Right renal cortex interstitium (tissue), 3 donors: Measurements from ENCODE around the gene CLEC20A. TPM values are rescaled to one million over a fixed set of nuclear protein-coding genes. Genes with fewer than 3 reads are reported as not detected.
"Not testable (repeated sequence)": the region's sequence is repeated elsewhere in the genome, so short reads cannot be mapped to it uniquely, and the experiment has no call there.

Source experiments
- DNase-seq, 3 donors: peaks; one replicate each; pipeline ENCODE4 v3.0.0-alpha.2; 2013; ENCODE audit warnings: low read depth in 3 of 3, low spot score in 2 of 3
- polyA plus RNA-seq, 3 donors: library from polyadenylated mRNA; unstranded; fragments of 120-200 nt; gene quantifications; one replicate each; pipeline ENCODE4 v1.2.1, GENCODE V29; 2013; ENCODE audit not compliant: insufficient read length in 3 of 3

CLEC20A gene
- polyA plus RNA-seq, 3 donors = 0.13 to 0.37 (median 0.29) TPM

DNA sequence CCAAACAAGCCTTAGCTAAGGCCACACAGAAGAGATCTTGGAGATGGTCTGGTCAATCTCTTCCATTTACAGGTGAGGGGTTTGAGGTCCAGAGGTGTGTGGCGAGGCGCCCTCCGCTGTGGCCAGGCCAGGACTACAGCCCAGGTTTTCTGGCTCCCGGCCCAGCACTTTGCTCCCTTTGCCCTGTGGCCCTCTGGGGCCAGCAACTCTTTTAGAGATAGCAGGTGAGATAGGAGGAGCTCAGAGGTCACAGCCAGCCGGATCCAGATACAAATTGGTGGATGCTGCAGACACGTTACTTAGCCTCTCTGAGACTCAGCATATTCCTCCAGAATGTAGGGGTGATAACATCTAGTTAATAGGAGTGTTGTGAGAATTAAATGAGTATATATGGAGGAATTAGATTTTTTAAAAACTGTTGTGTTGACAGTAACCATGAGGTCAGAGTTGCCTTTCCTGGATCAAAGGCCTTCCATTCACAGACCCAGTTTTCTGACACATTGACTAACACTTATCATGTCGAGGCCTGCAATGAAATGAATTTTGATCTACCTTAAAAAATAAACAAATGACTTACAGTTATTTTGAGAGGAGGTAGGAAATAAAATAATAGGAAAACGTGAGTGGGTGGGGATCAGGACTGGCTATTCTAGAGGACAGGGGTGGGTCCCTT is 32.7 kb upstream of the CLEC20A start:
- no peak for DNase-seq

DNA sequence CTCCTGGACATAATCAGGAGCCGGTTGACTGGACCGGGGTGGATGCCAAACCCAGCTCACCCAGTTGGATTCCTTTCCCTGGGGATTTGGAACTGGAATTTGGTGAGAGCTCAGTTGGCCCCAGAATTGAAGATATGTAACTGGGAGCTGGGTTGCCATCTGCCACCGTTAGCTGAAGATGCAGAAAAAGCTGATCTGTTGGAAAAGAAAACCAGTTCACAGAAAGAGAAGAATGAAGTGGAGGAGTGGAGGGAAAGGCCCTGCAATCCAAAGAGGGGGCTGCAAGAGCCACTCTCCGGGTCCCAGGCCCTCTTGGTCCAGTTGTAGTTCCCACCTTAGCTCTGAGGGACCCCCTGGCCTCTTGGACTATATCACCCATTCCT is 32.2 kb upstream of the CLEC20A start:
- DNase-seq = no peak

DNA sequence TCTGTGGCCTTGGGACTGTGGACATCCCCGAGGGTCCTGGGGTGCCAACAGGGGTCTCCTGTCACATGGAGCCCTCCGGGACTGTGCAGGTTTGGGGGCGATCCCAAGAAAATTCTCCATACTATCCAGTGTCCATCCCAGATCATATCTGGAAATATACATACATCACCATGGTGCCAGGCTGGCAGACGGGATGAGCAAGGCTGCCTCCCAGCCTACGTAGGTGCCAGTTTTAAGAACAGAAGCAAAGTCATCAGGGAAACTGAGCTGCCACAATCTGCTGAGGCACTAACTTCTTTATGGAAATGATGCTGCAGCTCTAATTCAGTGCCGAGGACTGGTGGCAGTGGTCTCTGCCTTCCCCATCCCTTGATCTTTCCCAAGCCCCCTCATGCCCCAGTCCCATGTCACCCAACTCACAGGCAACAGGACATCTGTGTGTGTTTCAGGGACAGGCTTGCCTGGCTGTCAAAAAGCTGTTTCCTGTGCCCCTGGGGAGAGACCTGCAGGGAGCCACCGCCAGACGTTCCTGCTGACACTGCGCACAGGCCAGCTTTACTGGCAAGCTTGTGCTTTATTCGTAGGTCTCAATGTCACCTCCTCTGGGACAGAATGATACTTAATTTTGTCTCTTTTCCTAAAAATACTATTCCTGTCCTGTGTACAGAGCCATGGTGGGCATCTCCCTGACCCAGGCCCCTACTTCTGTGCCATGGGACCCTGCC is 31.6 kb upstream of the CLEC20A start:
- no peak for DNase-seq

DNA sequence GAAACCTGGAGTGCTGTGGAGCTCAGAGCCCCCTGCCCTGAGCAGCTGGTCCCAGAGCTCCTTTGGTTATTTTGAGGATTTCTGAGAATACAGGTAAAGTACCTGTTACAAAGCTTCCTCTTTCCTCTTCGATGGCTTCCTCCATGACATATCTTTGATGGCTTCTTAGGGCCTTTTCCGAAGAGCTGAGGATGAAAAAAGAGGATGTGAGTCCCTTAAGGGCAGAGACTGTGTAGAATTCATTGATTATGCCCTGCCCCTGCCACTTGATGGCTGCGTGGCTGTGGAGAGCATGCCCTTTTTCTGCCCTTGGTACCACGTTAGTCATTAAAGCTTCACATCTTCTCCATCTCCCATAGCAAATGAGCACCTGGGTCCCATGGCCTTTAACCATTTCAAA is 30.4 kb upstream of the CLEC20A start:
- no peak for DNase-seq

DNA sequence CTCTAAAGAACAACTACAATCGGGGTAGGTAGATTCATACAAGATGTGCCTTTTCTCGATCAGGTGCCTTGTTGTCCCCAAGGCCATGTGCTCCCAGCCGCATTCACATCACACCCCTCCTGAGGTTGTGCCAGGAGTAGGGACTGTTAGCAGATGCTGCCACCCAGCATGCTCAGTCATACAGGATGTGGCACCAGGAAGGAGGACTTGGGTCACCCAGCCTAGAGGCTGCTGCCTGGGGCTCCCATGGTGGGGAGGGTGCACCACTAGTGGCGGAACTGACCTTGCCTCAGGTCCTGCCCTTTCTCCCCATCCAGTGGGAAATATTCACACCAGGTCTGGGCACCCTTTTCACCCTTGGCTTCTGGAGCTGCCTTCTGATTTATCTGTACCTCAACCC is 24.5 kb upstream of the CLEC20A start:
- DNase-seq = no peak

DNA sequence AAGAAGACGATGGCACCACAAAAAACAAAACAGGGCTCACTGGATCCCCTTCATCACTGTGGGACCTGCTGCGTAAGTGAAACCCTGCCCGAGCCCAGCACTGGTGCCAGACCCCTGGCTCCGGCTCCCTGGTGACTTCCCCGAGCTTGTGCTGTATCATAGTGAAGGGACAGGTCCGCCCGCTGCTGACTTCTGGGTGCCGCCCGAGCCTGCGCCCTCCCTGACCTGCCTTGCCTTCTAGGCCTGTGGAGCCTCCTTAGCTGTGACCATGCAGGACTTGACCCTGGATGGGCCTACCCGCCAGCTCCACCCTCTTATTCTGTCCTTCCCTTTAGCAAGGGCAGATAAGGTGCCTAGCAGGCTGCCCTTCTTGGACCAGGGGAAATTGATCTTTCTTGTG is 24.0 kb upstream of the CLEC20A start:
- DNase-seq = no peak

DNA sequence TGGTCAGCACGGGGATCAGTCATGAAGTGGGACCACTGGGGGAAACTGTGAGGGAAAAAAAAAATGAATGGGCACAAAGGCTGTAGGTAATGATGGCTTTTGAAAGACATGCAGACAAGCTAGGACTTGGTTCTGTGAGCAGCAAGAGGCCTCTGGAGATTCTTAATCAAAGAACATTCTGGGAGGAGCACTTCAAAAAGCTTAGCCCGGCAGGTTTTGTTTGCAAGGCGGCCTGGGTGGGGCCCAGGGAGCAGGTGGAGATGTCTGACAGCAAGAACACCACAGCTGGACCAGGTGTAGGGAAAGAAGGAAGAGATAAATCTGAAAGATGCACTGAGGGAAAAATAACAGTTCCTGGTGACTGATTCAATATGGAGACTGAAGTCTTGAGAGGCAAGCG is 22.1 kb upstream of the CLEC20A start:
- no peak for DNase-seq

DNA sequence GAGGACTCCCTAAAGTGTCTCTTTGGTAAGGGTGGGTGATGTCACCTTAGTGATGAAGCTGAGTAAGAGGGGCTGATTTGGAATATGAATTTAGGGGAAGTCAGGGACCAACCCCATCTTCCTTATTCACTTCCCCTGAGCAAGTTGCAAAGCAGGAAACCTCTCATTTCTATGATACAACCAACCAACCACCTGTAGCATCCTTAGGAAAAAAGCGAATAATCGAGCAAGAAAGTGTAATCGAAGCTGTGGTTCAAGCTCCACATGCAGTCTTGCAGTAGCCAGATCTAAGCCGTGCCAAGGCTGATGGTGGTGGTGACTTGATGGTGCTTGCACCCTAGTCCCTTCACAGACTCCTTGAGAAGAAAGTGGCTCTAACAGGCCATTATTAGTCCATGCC is 19.3 kb upstream of the CLEC20A start:
- DNase-seq = no peak

DNA sequence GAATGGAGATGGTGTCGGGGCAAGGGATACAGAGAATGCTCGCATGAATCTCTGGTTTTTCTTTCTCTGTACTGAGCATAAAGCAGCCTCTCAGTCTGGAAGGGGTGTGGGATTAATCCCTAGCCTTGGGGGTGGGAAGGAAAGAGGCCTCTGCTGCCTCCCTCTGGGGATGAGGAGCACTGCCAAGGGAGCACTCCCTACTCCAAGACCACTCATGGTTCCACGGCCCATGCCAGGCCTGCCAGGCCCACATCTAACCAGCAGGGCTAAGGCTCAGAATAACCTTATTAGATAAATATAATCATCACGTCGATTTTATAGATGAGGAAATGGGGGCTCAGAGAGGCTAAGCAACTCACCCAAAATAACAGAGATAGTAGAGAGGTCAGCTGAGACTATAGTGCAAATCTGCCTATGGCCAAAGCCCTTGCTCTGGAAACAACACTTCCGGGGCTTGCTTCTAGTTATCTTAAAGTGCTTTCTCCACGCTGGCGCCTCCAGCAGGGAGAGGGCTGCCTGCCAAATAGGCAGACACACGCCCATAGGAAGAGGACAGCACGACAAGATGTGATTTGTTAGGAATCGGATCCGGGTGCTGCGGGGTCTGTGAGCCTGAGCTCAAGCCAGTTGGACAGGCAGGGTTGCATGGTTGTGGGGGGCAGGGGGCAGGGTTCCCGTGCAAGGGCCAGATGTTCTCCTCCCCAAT is 16.7 kb upstream of the CLEC20A start:
- no peak for DNase-seq

DNA sequence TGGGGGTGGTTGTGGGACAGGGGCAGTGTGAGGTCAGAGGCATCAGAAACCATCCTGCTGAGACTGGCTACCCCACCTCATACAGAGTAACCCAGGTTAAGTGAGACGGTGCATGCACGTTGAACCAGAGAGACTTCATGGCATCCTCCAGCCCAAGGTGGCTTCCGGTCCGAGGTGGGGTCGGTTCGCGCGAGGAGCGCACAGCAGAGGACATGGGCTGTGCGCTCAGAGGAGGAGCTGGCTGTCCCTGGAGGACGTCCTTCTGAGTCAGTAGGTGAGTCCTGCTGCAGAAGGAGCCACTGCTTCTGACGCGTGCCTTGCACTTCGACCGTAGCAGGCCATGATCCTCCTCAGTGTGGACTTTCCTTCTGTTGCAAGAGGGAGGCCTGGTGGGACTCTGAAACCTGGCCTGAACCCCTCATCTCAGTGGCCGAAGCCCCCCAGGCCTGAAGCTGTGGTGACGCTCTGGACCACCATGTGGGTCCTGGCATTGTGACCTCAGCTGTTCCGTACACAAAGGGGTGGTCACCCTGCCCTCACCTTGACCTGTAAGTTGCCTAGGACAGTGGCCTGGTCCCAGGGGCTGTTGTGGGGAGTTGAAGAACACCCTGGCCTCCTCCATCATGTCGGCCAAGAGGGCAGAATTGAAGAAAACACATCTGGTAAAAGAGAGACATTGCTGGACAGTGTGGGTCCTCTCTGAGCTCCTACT is 16.0 kb upstream of the CLEC20A start, which contains the start of gene TEX35:
TEX35 (plus strand) TSS at position 544 of the 712 bp plus-strand sequence; CDS start at position 624, 80 bp downstream.
- no peak for DNase-seq

DNA sequence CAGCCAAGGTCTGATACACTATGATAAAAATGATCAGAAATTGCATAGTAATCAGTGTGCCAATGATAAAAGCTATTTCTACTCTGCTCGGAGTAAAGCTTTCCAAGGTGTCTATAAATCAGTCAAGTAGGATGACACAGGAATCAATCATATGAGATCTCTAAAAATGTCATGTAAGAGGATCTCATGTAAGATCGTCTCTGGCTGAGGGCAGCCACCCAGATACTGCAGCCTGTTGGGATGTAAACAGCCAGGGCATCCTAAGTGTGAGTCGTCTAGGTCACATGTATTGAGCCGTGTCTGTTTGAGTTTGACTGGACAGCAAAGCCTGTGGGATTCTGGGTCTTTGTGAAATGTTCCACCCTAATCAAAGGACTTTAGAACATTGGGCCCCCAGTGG is 13.4 kb upstream of the CLEC20A start:
- no peak for DNase-seq

DNA sequence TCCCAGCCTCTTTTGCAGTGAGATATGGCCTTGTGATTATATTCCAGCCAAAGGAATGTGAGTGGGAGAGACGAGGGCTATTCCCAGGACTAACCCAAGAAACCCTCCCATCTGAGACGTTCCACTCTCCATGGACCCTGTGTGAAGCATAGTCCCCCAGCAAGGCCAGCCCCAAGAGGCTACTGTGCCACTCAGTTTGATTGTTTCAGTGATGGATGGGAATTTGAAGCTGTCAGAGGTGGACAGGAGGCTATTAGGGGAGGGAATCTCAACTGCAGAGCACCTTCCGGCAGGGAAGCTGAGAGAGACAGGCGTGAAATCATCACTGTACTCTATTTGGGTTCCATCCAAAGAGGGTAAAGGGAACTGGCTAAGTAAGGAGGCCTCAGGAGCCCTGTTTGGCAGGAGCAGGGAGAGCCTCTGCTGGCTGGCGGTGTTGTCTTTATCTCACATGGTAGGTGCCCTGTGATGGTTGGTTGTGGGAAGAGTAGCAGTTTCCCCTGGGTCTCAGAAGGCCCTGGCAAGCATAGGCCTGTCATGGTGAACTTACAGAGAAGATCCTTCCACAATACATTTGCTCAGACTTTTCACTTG is 12.7 kb upstream of the CLEC20A start:
- no peak for DNase-seq

DNA sequence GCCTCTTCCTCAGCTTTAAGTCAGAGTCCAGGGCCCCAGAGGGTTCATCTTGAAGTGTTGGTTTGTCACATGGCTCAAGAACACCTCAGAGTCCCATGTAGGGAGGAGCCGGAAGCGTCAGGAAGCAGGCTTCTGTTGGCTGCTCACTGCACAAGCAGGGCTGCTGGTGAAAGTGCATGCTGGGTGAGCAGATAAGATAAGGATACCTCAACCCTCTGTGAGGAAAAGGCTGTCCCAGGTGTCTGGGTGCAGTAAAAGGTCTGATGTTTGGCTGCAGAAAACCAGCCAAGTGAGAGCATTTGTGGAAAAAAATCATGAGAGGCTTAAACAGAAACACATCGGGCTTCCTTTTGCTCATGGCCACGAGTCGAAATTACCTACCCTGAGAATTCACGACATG is 9.9 kb upstream of the CLEC20A start:
- no peak for DNase-seq

DNA sequence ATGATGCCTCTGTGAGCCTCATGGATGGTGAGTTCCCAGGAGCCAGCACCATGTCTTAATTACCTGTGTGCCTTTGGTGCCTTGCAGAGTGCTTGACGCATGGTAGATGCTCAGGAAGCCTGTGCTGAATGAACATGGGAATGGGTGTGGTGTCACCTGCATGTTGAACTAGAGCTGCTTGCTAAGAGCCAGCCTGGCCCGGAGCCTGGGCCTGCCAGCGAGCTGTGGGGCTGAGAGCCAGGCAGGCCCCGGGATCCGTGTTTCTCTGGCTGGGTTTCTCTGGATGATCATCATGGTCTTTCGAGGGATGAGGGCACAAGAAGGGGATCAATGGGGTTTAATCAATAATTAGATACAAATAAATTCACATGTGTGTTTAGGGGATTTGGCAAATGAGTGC is 9.4 kb upstream of the CLEC20A start:
- DNase-seq = no peak

DNA sequence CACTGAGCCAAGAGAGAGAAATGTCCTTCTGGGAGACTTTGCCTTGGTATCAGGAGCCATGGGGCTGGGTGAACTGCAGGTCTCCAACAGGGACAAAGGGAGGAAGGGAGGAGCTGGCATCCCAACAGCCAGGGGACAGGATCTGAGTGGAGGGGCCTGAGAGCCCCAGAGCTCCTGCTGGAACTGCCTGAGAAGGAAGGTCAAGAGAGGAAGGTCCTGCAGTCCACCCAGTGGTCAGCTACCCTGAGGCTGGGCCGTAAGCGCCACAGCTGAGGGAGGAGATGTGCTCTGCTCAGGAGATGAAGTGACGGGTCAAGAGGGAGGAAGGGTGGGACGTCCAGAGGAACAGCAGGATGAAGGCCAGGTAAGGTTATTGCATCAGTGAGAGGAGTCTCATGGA is 7.5 kb upstream of the CLEC20A start:
- no peak for DNase-seq

DNA sequence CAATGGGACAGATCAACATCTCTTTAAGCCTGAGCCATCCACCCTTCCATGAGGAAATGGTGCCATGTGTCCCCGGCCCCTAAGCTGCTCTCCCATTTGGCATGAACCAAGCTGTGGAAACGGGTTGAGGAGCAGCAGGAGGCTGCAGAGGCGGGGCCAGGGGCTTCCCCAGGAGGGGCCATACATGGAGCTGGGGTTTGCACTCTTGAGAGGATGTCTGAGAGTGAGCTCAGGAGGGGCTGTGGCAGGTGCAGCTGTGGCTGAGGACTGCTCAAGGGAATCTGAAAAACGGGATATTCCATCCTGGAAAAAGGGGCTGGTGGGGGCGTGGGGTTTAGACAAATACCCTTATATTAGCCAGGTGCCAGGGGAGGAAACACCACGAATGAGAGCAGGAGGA is 7.1 kb upstream of the CLEC20A start:
- no peak for DNase-seq

DNA sequence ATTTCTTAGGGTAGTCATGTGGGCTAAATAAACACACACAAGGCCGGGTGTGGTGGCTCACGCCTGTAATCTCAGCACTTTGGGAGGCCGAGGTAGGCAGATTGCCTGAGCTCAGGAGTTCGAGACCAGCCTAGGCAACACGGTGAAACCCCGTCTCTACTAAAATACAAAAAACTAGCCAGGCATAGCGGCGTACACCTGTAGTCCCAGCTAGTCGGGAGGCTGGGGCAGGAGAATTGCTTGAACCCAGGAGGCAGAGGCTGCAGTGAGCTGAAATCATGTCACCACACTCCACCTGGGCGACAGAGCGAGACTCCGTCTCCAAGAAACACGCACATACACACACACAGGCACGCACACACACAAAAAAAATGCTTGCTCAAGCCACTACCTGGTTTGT is 6.6 kb upstream of the CLEC20A start:
- DNase-seq = not testable (repeated sequence)

DNA sequence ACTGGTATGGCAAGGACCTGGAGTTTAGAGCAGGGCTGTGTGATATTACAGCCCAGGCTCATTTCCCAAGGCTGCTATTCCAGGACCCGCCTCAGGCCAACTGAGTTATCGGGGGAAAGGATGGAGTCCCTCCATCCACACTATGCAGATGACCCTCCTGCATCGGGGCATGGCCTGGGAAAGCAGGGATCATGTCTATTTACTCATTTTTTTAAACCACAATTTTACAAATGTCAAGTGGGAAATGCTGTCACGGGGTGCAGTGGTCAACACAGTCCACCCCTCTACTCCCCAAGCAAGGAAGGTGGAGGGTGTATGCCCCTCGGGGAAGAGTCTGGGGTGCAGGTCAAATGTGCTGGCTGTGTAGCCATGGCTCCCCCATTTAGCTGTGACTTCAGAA is 6.1 kb upstream of the CLEC20A start:
- no peak for DNase-seq

DNA sequence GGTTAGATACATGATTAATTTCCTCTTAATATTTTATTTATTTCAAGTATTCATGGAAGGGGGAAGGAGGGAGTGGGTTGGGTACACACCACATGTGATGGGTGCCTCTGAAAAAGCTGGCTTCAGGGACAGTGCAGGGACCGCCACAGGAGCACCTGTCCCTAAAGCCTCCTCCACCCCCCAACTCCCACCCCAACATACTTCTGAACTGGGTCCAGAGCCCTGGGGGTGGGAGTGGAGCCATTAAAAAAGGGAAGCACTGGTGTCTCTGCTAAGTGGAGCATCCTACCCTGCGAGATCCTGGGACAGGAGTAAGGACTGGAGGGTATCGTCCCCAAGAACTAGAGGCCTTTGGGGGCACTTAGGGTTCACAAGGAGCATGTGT is 5.6 kb upstream of the CLEC20A start:
- no peak for DNase-seq

DNA sequence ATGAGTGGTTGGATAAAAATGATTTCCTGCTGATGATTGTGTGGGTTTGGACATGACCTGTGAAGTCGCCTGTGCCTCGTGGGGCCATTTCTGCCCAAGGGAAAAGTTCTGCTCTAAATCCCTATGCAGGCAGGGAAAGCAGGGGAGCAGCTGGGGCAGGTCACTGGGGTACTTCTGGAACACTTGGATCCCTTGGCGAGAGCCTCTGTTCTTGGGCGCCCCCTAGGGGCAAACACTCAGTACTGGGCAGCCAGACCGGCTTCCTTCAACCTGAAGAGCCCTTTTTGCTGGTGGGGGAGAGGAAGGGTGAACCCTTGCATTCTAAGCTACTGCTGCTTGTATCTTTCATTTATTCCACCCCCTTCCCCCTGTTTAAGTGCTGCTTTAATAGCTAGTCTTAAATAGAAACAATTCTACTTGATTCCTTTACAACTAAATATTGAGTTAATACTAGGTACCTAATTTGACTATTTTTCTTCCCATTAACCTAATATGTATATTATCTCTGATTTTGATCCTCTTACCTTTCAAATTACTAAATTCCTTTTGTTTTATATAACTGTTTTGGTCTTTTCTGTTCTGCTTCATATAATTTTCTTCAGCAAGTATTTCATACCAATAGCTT is 5.1 kb upstream of the CLEC20A start:
- peak; percentile 27 to 56 (median 40) for DNase-seq
